ENCODE data around the gene TNFAIP2.

- TF ChIP-seq, protein P1, sequence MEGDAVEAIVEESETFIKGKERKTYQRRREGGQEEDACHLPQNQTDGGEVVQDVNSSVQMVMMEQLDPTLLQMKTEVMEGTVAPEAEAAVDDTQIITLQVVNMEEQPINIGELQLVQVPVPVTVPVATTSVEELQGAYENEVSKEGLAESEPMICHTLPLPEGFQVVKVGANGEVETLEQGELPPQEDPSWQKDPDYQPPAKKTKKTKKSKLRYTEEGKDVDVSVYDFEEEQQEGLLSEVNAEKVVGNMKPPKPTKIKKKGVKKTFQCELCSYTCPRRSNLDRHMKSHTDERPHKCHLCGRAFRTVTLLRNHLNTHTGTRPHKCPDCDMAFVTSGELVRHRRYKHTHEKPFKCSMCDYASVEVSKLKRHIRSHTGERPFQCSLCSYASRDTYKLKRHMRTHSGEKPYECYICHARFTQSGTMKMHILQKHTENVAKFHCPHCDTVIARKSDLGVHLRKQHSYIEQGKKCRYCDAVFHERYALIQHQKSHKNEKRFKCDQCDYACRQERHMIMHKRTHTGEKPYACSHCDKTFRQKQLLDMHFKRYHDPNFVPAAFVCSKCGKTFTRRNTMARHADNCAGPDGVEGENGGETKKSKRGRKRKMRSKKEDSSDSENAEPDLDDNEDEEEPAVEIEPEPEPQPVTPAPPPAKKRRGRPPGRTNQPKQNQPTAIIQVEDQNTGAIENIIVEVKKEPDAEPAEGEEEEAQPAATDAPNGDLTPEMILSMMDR (conservative IDR thresholded peaks at IDR 0.05; ENCODE audit: low read depth in 2 of 2), result no peak
- no peak for TF ChIP-seq EZH2phosphoT487 (IDR thresholded peaks at IDR 0.05; ENCODE audit: unreplicated experiment)
- TF ChIP-seq EZH2 (IDR thresholded peaks at IDR 0.05; ENCODE audit: low read depth, unreplicated experiment), result no peak
- TF ChIP-seq, protein P2, sequence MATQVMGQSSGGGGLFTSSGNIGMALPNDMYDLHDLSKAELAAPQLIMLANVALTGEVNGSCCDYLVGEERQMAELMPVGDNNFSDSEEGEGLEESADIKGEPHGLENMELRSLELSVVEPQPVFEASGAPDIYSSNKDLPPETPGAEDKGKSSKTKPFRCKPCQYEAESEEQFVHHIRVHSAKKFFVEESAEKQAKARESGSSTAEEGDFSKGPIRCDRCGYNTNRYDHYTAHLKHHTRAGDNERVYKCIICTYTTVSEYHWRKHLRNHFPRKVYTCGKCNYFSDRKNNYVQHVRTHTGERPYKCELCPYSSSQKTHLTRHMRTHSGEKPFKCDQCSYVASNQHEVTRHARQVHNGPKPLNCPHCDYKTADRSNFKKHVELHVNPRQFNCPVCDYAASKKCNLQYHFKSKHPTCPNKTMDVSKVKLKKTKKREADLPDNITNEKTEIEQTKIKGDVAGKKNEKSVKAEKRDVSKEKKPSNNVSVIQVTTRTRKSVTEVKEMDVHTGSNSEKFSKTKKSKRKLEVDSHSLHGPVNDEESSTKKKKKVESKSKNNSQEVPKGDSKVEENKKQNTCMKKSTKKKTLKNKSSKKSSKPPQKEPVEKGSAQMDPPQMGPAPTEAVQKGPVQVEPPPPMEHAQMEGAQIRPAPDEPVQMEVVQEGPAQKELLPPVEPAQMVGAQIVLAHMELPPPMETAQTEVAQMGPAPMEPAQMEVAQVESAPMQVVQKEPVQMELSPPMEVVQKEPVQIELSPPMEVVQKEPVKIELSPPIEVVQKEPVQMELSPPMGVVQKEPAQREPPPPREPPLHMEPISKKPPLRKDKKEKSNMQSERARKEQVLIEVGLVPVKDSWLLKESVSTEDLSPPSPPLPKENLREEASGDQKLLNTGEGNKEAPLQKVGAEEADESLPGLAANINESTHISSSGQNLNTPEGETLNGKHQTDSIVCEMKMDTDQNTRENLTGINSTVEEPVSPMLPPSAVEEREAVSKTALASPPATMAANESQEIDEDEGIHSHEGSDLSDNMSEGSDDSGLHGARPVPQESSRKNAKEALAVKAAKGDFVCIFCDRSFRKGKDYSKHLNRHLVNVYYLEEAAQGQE (IDR thresholded peaks at IDR 0.05; ENCODE audit: unreplicated experiment), result no peak
Observed at GRCh38 chr14:103131580-103131979, 8.3 kb downstream of the TNFAIP2 start.

All from GM23338 (cell line).